ENCODE measurements around the gene BABAM2.
A peak's percentile ranks its signal among the peaks of the same experiment; 100 is the strongest.

The BABAM2 gene

GRCh38 chr2:28354920-28355520 is 464.5 kb downstream of the BABAM2 start:
- DNase-seq, result no peak

- no peak for DNase-seq
These were observed 465.1 kb downstream of the BABAM2 start for GRCh38 chr2:28355521-28356094.

- DNase-seq, result peak; percentile 53
These were observed 465.8 kb downstream of the BABAM2 start for GRCh38 chr2:28356095-28356911.

GRCh38 chr2:28357055-28357454 is 466.5 kb downstream of the BABAM2 start:
- no peak for DNase-seq

- no peak for DNase-seq
These were observed 467.6 kb downstream of the BABAM2 start for GRCh38 chr2:28357948-28358667.

- no peak for DNase-seq
These were observed 468.2 kb downstream of the BABAM2 start for GRCh38 chr2:28358668-28359201.

GRCh38 chr2:28359222-28360057 is 468.9 kb downstream of the BABAM2 start:
- no peak for DNase-seq

GRCh38 chr2:28360058-28360717 is 469.7 kb downstream of the BABAM2 start:
- DNase-seq, result no peak

- DNase-seq, result peak; percentile 69
These were observed 470.3 kb downstream of the BABAM2 start for GRCh38 chr2:28360718-28361293.

GRCh38 chr2:28361991-28362710 is 471.6 kb downstream of the BABAM2 start:
- DNase-seq, result no peak

GRCh38 chr2:28362991-28363521 is 472.5 kb downstream of the BABAM2 start:
- no peak for DNase-seq

GRCh38 chr2:28363686-28364280 is 473.3 kb downstream of the BABAM2 start:
- no peak for DNase-seq

GRCh38 chr2:28364610-28365009 is 474.1 kb downstream of the BABAM2 start:
- DNase-seq, result no peak

GRCh38 chr2:28365158-28365557 is 474.6 kb downstream of the BABAM2 start:
- DNase-seq, result no peak

- DNase-seq, result no peak
These were observed 475.6 kb downstream of the BABAM2 start for GRCh38 chr2:28366149-28366495.

GRCh38 chr2:28366496-28367282 is 476.2 kb downstream of the BABAM2 start:
- DNase-seq, result no peak

- DNase-seq, result no peak
These were observed 477.3 kb downstream of the BABAM2 start for GRCh38 chr2:28367667-28368356.

GRCh38 chr2:28368357-28368798 is 477.8 kb downstream of the BABAM2 start:
- DNase-seq, result no peak

Data from T1000 (cell line).